GM23338 (cell line): ENCODE data around the gene MAPK8IP2. TPM values are rescaled to one million over a fixed set of nuclear protein-coding genes. Genes with fewer than 3 reads are reported as not detected.

ENCODE experiments used
- ATAC-seq: fragments of 200-7000 bp; cut with Tn5 transposase; 3 replicates; pipeline ENCODE4 v1.9.1; 2020
- DNase-seq: peaks from one replicate; pipeline ENCODE4 v3.0.0-alpha.2; 2015; ENCODE audit warnings: low spot score
- H2AFZ ChIP-seq: fragments of 200-600 bp; sonication (generic); 2 replicates; pipeline ENCODE4 v1.8.0; 2016; ENCODE audit warnings: antibody characterized with exemption, mild to moderate bottlenecking, moderate library complexity
- H3F3A ChIP-seq: fragments of 200-600 bp; sonication (generic); replicated peaks from 2 replicates; pipeline ENCODE4 v1.8.0; 2017; ENCODE audit warnings: antibody characterized with exemption, mixed run types, low read depth
- H3K27ac ChIP-seq: fragments of 200-600 bp; sonication (generic); 2 replicates; pipeline ENCODE4 v1.6.1; 2016; ENCODE audit warnings: low read depth
- H3K27me3 ChIP-seq: fragments of 200-600 bp; sonication (generic); 2 replicates; pipeline ENCODE4 v1.8.0; 2016; ENCODE audit warnings: mild to moderate bottlenecking, mixed run types, moderate library complexity; ENCODE audit not compliant: insufficient read depth
- H3K36me3 ChIP-seq: fragments of 200-600 bp; sonication (generic); 2 replicates; pipeline ENCODE4 v1.8.0; 2016; ENCODE audit warnings: mild to moderate bottlenecking; ENCODE audit not compliant: insufficient read depth
- H3K4me1 ChIP-seq: fragments of 200-600 bp; sonication (generic); 2 replicates; pipeline ENCODE4 v1.8.0; 2016; ENCODE audit warnings: mild to moderate bottlenecking, moderate library complexity; ENCODE audit not compliant: insufficient read depth
- H3K4me2 ChIP-seq: fragments of 200-600 bp; sonication (generic); 2 replicates; pipeline ENCODE4 v1.7.1; 2017; ENCODE audit warnings: mixed run types
- H3K4me3 ChIP-seq: fragments of 200-600 bp; sonication (generic); 2 replicates; pipeline ENCODE4 v1.6.1; 2016; ENCODE audit warnings: mixed run types
- H3K79me2 ChIP-seq: fragments of 200-600 bp; sonication (generic); replicated peaks from 2 replicates; pipeline ENCODE4 v1.8.0; 2017; ENCODE audit warnings: mild to moderate bottlenecking; ENCODE audit not compliant: insufficient read depth
- H3K9me2 ChIP-seq: fragments of 200-600 bp; sonication (generic); 2 replicates; pipeline ENCODE4 v1.8.0; 2017; ENCODE audit not compliant: insufficient read depth
- H4K20me1 ChIP-seq: fragments of 200-600 bp; sonication (generic); replicated peaks from 2 replicates; pipeline ENCODE4 v1.8.0; 2017; ENCODE audit warnings: mild to moderate bottlenecking; ENCODE audit not compliant: insufficient read depth
- H3K27ac Mint-ChIP-seq: 2 replicates; pipeline ENCODE4 v1.8.0; 2020; ENCODE audit warnings: inconsistent platforms, mild to moderate bottlenecking, moderate library complexity, mixed read lengths
- H3K27me3 Mint-ChIP-seq: 3 replicates; pipeline ENCODE4 v1.8.0; 2022; ENCODE audit warnings: low read depth, mild to moderate bottlenecking, moderate library complexity, mixed read lengths, inconsistent platforms; ENCODE audit not compliant: insufficient read depth, poor library complexity
- H3K36me3 Mint-ChIP-seq: 3 replicates; pipeline ENCODE4 v1.8.0; 2021; ENCODE audit warnings: low read depth, mild to moderate bottlenecking, inconsistent platforms, moderate library complexity, mixed read lengths
- H3K4me1 Mint-ChIP-seq: 3 replicates; pipeline ENCODE4 v1.8.0; 2020; ENCODE audit warnings: mild to moderate bottlenecking, inconsistent platforms, mixed read lengths
- H3K4me3 Mint-ChIP-seq: 3 replicates; pipeline ENCODE4 v1.8.0; 2021; ENCODE audit warnings: moderate library complexity, mild to moderate bottlenecking, inconsistent platforms, mixed read lengths
- H3K9me3 Mint-ChIP-seq: 3 replicates; pipeline ENCODE4 v1.8.0; 2020; ENCODE audit warnings: moderate library complexity, mild to moderate bottlenecking, inconsistent platforms, mixed read lengths
- EZH2 ChIP-seq: fragments of 200-600 bp; sonication (generic); IDR thresholded peaks from one replicate; pipeline ENCODE4 v1.8.0; 2017; ENCODE audit warnings: antibody characterized with exemption, mild to moderate bottlenecking, low read depth; ENCODE audit not compliant: unreplicated experiment
- NANOG ChIP-seq: IDR thresholded peaks from 2 replicates; pipeline ENCODE4 v1.6.1; 2016; ENCODE audit warnings: antibody characterized with exemption, borderline replicate concordance
- POLR2AphosphoS5 ChIP-seq: IDR thresholded peaks from 2 replicates; pipeline ENCODE4 v1.6.1; 2016; ENCODE audit warnings: antibody characterized with exemption, low read depth
- ZNF114 ChIP-seq: fragments of 250-450 bp; sonication (Bioruptor Pico); IDR thresholded peaks from 2 replicates; pipeline ENCODE4 v1.5.0; 2020; ENCODE audit warnings: mild to moderate bottlenecking, moderate library complexity
- ZNF331 ChIP-seq: fragments of 250-450 bp; sonication (Bioruptor Pico); IDR thresholded peaks from 2 replicates; pipeline ENCODE4 v1.5.0; 2020; ENCODE audit warnings: low read depth, mild to moderate bottlenecking, moderate library complexity
- ZNF462 ChIP-seq: fragments of 250-450 bp; sonication (Bioruptor Pico); IDR thresholded peaks from 2 replicates; pipeline ENCODE4 v1.5.0; 2020; ENCODE audit warnings: mild to moderate bottlenecking, moderate library complexity
- long read RNA-seq: library from polyadenylated mRNA; unstranded; transcript quantifications from one replicate; pipeline ENCODE4 v2.0.0, GENCODE V29; 2020; ENCODE audit not compliant: unreplicated experiment
- polyA plus RNA-seq: library from polyadenylated mRNA; unstranded; fragments of >200 nt; fragmentation: Nextera tagmentation; extraction: Ambion mirVana; gene quantifications from 2 replicates; pipeline ENCODE4 v1.2.1, GENCODE V29; 2016
- total RNA-seq: library from RNA; depleted of rRNA; stranded (reverse); fragments of >200 nt; shearing (Covaris generic); gene quantifications from 2 replicates; pipeline ENCODE4 v1.2.3, GENCODE V29; 2014; rRNA removed

MAPK8IP2 gene
- 2.8 and 3.5 TPM in 2 replicates for total RNA-seq
- 0.15 and 0.16 TPM in 2 replicates for polyA plus RNA-seq
- long read RNA-seq, partial matches to known transcripts = 1 of 1 reads
- long read RNA-seq, other reads (novel, unspliced or antisense) = 0 of 1 reads

GRCh38 chr22:50600538-50600937, at the start of gene MAPK8IP2:
TSS of gene MAPK8IP2 (plus strand) at chr22:50600793. CDS start at chr22:50600819, 26 bp downstream.
- Histone ChIP-seq H2AFZ (no peak within 1 kb of the TSS), H4K20me1 (no peaks in the 10 kb centered on the region; the same call in 1 of the 2 replicates), H3K4me3 (peak within 1 kb of the TSS; percentile 55), H3K36me3 (no peaks in the 10 kb centered on the region), H3K9me2 (no peaks in the 10 kb centered on the region), H3K27ac (no peak within 1 kb of the TSS), H3K4me2 (peak within 1 kb of the TSS; percentile 75), H3K79me2 (no peaks in the 10 kb centered on the region), H3K4me1 (no peaks in the 10 kb centered on the region; the same call in 1 of the 2 replicates), H3F3A (no peaks in the 10 kb centered on the region), H3K27me3 (peaks cover 87% of the 10 kb centered on the region)
- peaks cover 16% of the 10 kb centered on the region for H3K4me1 Mint-ChIP-seq
- H3K9me3 Mint-ChIP-seq = 0 out of 3 replicates have a peak, but pooled peaks cover 3% of the 10 kb centered on the region
- ATAC-seq (peak; percentile 5; the same call in 2 of the 3 replicates), DNase-seq (no peak)
- peaks cover 3% of the 10 kb centered on the region; the same call in 1 of the 3 replicates for H3K36me3 Mint-ChIP-seq
- TF ChIP-seq POLR2AphosphoS5 (no peak), EZH2 (no peak), ZNF114 (CRISPR knock-in tag) (no peak), NANOG (no peak), ZNF331 (CRISPR knock-in tag) (no peak), ZNF462 (CRISPR knock-in tag) (no peak)
- no peak within 1 kb of the TSS for H3K27ac Mint-ChIP-seq
- H3K27me3 Mint-ChIP-seq = peaks cover 58% of the 10 kb centered on the region
- peak within 1 kb of the TSS; percentile 69 for H3K4me3 Mint-ChIP-seq
